GM12878 (cell line): ENCODE measurements around the gene ING3.

Experiments
- CTCF ChIP-seq, 3 experiments: IDR thresholded peaks in 2 of 3; conservative IDR thresholded peaks in 1 of 3; 2 replicates each; pipeline ENCODE4 v1.5.1; 2011; ENCODE audit warnings: low read depth in 3 of 3, low read length in 3 of 3, mild to moderate bottlenecking in 3 of 3, control low read depth in 2 of 3, moderate library complexity in 2 of 3, inconsistent platforms in 1 of 3, mixed read lengths in 1 of 3; ENCODE audit not compliant: control insufficient read depth in 2 of 3, insufficient read depth in 1 of 3; ENCODE audit errors: extremely low read depth in 1 of 3
- TARDBP ChIP-seq: IDR thresholded peaks from 2 replicates; pipeline ENCODE4 v1.6.1; 2016; ENCODE audit warnings: borderline replicate concordance
- TF ChIP-seq, protein P1 (sequence below): IDR thresholded peaks from 2 replicates; pipeline ENCODE4 v1.6.1; 2011; ENCODE audit warnings: mild to moderate bottlenecking, low read depth, low read length, moderate library complexity; ENCODE audit not compliant: insufficient replicate concordance

- TF ChIP-seq CTCF (IDR thresholded peaks at IDR 0.05 in 2 of 3, conservative IDR thresholded peaks at IDR 0.05 in 1 of 3; ENCODE audit: control insufficient read depth in 2 of 3, extremely low read depth in 1 of 3, insufficient read depth in 1 of 3, low read depth in 3 of 3, low read length in 3 of 3) (peak in 2 of 3 experiments; percentile 23 to 50; a peak in 2 of 6 replicates), TARDBP (no peak)
- TF ChIP-seq, protein P1, sequence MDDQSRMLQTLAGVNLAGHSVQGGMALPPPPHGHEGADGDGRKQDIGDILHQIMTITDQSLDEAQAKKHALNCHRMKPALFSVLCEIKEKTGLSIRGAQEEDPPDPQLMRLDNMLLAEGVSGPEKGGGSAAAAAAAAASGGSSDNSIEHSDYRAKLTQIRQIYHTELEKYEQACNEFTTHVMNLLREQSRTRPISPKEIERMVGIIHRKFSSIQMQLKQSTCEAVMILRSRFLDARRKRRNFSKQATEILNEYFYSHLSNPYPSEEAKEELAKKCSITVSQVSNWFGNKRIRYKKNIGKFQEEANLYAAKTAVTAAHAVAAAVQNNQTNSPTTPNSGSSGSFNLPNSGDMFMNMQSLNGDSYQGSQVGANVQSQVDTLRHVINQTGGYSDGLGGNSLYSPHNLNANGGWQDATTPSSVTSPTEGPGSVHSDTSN: no peak
Measured at GRCh38 chr7:120941064-120941463, 9.5 kb upstream of the ING3 start.
